GM21737 (cell line): ENCODE data around the gene MAGI3.
"Not testable (repeated sequence)": the region's sequence is repeated elsewhere in the genome, so short reads cannot be mapped to it uniquely, and the experiment has no call there.

Experiments used
- ATAC-seq: cut with Tn5 transposase; IDR thresholded peaks from one replicate; pipeline ENCODE4 v1.9.1; 2021; ENCODE audit warnings: mild to moderate bottlenecking, moderate library complexity; ENCODE audit not compliant: unreplicated experiment

MAGI3 gene

DNA sequence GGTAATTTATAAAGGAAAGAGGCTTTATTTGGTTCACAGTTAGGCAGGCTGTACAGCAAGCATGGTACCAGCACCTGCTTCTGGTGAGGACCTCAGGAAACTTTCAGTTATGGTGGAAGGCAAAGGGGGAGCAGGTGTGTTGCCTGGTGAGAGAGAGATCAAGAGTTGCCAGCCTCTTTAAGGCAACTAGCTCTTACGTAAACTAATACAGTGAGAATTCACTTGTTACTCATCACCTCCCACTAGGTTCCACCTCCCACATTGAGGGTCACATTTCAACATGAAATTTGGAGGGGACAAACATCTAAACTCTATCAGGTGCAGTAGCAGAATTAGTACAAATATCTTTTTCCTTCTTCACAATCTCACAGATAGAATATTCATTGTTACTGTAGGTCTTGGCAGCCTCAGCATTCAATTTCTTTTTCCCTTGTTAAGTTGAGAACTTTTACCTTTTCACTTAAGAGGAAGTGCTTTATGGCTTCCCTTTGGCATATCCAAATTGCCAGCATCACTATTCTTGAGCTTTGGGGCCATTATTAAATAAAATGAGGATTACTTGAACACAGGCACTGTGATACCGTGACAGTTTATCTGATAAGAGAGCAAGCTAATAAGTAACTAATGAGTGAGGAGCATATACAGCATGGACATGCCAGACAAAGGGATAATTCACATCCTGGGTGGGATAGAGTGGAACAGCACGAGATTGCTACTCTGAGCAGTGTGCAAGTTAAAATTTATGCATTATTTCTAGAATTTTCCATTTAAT lies 48.4 kb downstream of the MAGI3 start:
- no peak for ATAC-seq

GRCh38 chr1:113439277-113439670 lies 49.0 kb downstream of the MAGI3 start:
- no peak for ATAC-seq

- no peak for ATAC-seq
These were observed 51.8 kb downstream of the MAGI3 start for GRCh38 chr1:113442131-113442530.

GRCh38 chr1:113444857-113445256 lies 54.5 kb downstream of the MAGI3 start:
- ATAC-seq, result no peak

- ATAC-seq, result no peak
These were observed 61.4 kb downstream of the MAGI3 start for GRCh38 chr1:113451710-113452109.

- ATAC-seq, result no peak
These were observed 62.8 kb downstream of the MAGI3 start for GRCh38 chr1:113452921-113453770.

DNA sequence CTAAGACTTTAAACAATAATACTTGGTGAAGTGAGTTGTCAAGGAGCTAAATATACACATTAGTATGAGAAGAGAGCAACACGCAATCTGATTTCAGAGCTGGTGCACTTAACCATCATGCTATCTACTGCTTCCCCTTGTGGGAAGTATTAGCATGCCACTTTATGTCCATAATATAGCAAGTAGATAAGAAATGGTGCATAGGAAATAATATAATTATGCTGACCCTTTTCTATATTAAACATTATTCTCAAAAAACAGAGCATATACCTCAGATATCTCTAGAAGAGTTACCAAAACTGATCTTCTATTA lies 63.4 kb downstream of the MAGI3 start:
- ATAC-seq, result no peak

DNA sequence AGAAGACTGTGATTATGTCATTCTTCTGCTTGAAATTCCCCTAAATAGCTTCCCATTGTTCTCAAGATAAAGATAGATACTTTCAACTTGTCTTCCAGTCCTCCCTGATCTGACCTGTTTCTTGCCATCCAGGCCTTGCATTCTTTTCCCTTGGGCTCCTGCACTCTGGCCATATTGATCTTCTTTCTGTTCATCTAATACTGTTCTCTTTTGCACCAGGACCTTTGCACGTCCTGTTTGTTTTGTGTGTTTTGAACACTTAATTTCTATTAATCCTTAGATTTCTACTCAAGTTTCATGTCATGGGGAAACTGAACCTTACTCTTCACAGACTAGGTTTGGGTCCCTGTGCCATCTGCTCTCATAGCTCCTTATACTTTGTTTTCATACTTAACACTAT lies 65.1 kb downstream of the MAGI3 start:
- no peak for ATAC-seq

DNA sequence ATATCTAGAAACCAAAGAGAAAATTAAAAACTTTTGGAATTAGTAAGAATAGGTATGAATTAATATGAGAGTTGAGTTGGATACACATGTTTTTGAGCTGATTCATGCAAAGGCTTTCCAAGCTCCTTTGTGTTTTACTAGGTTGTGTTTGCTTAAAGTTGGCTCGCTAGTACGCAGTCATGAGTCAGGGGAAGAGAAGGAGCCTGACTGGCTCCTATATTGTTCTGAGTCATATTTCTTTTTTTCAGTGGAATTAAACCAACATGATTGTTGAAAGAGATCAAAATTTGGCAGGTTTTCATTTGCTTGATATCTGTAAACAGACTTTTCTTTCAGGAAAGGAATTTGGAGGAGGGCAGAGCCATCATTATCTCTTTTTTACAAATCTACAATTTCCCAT lies 66.7 kb downstream of the MAGI3 start:
- no peak for ATAC-seq

DNA sequence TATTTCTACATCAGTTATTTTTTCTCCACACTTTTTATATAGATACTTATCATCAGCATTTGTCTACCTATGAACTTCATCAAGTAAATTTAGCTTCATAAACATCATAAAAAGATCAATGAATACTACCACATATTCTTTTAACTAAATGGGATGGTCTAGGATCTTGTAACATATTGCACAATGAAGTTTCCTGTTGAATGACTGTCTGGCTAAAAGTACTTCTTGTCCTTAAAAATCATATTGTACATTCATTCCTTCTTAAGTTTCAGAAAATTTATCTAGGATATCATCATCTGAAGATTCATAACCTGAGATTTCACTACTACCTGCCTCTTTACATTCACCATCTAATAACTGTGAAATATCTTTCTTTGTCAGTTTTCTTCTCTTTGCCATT lies 69.0 kb downstream of the MAGI3 start:
- ATAC-seq, result no peak

DNA sequence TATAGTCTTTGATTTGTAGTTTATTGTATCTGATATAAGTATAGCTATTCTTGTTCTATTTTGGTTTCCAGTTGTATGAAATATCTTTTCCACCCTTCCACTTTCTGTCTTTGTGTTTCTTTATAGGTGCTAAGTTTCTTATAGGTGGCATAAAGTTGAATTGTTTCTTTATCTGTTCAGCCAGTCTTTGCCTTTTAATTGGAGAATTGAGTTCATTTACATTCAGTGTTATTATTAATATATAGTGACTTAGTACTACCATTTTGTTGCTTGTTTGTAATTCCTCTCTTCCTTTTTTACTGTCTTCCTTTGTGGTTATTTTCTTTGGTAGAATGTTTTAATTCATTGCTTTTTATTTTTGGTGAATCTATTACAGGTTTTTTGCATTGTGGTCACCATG lies 77.7 kb downstream of the MAGI3 start:
- ATAC-seq, result no peak

- ATAC-seq, result not testable (repeated sequence)
These were observed 88.3 kb downstream of the MAGI3 start for GRCh38 chr1:113478427-113479195.

- no peak for ATAC-seq
These were observed 89.7 kb downstream of the MAGI3 start for GRCh38 chr1:113479713-113480676.

GRCh38 chr1:113485131-113485530 lies 94.8 kb downstream of the MAGI3 start:
- not testable (repeated sequence) for ATAC-seq

GRCh38 chr1:113488576-113489177 lies 98.4 kb downstream of the MAGI3 start:
- ATAC-seq, result no peak

- ATAC-seq, result no peak
These were observed 100.1 kb downstream of the MAGI3 start for GRCh38 chr1:113490384-113490783.

DNA sequence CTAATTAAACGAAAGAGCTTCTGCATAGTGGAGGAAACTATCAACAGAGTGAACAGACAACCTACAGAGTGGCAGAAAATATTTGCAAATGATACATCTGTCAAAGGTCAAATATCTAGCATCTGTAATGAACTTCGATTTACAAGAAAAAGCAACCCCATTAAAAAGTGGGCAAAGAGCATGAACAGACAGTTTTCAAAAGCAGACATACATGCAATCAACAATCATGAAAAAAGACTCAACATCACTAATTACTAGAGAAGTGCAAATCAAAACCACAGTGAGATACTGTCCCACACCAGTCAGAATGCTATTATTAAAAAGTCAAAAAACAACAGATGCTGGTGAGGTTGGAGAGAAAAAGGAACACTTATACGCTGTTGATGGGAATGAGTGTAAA lies 103.2 kb downstream of the MAGI3 start:
- ATAC-seq, result no peak

DNA sequence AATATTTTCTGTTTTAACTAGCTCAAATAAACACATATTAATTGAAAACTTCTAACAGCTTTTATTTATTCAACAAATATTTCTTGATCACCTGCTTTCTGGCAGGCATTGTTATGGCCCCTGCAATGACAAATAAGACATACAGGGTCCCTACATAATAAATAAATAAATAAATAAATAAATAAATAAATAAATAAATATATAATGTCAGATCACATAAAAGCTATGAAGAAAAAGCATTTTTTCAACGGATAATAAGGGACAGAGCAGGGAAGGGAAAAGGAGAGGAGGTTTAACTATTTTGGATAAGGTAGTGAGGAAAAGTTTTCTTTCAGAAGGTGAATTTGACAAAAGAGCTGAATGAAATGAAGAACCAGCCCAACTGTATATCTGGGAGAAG lies 115.0 kb downstream of the MAGI3 start:
- ATAC-seq, result no peak

GRCh38 chr1:113507552-113508214 lies 117.4 kb downstream of the MAGI3 start:
- no peak for ATAC-seq
